Testis (tissue), 2 donors: ENCODE measurements around the gene ARPP19.

Experiments
- POLR2A ChIP-seq: fragments of 450-650 bp; IDR thresholded peaks from one replicate; pipeline ENCODE4 v1.6.1; 2017; ENCODE audit warnings: antibody characterized with exemption, mild to moderate bottlenecking, moderate library complexity
- TF ChIP-seq, protein P1 (sequence below), 3 experiments: fragments of 450-650 bp in 2 of 3; fragments of 200-600 bp in 1 of 3; sonication (generic) in 1 of 3; IDR thresholded peaks; one replicate each; pipeline ENCODE4 v1.5.1; 2016 to 2019; ENCODE audit warnings: antibody characterized with exemption in 3 of 3, mild to moderate bottlenecking in 2 of 3, moderate library complexity in 1 of 3

DNA sequence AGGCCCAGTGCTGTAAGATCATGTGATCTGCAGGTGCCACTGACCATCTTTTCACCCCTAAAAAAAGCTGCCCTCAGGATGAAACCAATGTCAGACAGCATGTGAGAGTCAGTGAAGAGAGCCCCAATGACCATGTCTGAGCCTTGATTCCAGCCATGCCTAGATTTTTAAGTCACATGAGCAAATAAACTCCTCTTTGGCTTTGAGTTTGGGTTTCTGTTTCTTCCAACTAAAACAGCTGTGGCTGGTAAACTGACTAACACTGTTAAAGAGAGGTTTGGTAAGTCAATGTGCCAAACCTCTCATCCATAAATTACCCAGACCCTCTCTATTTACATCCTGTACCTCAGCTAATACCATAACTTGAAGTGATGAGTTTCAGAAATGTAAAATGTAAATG, 48.4 kb downstream of the ARPP19 start:
- TF ChIP-seq, protein P1, sequence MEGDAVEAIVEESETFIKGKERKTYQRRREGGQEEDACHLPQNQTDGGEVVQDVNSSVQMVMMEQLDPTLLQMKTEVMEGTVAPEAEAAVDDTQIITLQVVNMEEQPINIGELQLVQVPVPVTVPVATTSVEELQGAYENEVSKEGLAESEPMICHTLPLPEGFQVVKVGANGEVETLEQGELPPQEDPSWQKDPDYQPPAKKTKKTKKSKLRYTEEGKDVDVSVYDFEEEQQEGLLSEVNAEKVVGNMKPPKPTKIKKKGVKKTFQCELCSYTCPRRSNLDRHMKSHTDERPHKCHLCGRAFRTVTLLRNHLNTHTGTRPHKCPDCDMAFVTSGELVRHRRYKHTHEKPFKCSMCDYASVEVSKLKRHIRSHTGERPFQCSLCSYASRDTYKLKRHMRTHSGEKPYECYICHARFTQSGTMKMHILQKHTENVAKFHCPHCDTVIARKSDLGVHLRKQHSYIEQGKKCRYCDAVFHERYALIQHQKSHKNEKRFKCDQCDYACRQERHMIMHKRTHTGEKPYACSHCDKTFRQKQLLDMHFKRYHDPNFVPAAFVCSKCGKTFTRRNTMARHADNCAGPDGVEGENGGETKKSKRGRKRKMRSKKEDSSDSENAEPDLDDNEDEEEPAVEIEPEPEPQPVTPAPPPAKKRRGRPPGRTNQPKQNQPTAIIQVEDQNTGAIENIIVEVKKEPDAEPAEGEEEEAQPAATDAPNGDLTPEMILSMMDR (IDR thresholded peaks at IDR 0.05): no peak
- no peak for TF ChIP-seq POLR2A
